Activated CD8-positive, alpha-beta memory T cell treated with anti-CD3 and anti-CD28 coated beads for 1 hour (primary cell): ENCODE measurements around the gene TC2N.
"Not testable (repeated sequence)": the region's sequence is repeated elsewhere in the genome, so short reads cannot be mapped to it uniquely, and the experiment has no call there.

Source experiments
- DNase-seq, 2 donors: peaks; one replicate each; pipeline ENCODE4 v3.0.0-alpha.2; 2020; ENCODE audit warnings: low read depth in 1 of 2; ENCODE audit errors: extremely low read depth in 1 of 2

Gene TC2N

GRCh38 chr14:91867316-91867988 is at the start of gene TC2N:
TC2N (minus strand) TSS chr14:91867536; CDS start chr14:91813769, 53,767 bp downstream.
- no peak for DNase-seq

DNA sequence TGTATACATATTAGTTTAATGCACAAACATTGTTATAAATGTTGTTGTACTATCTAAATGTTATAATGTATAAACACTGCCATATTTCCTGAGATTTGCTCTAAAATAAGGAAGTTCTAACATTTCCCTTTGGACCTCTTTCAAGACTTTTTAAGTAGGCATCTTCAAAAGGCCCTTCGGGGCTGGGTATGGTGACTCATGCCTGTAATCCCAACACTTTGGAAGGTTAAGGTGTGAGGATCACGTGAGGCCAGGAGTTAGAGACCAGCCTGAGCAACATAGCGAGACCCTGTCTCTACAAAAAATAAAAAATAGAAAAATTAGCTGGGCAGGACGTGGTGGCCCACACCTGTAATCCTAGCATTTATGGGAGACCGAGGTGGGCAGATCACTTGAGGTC is 44.7 kb upstream of the TC2N start:
- DNase-seq = no peak

DNA sequence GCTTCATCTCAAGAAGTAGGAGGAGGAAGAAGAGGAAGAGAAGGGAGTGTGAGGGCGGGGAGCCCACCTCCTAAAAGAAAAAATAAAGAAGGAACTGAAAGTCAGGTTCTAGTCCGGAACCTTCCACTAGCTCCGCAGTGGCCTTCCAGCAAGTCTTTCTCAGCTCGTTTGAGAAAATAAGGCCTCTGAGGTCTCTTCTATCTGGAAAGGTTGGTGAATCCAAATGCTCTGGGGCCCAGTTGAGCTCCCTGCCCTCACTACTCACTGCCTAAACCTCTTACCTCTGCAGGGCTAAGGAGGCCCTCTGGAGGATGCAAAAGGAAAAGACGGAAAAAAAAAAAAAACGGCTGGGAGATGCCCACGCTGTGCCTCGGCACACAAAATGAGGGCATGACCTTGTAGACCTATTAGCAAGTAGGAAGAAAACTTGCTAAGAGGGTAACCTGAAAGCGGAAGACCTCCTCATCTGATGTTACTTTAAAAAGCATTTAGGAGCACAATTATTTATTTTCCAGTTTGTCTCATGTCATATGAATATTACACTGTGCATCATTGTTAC is 44.2 kb upstream of the TC2N start:
- DNase-seq = no peak

GRCh38 chr14:91910196-91910595 is 42.9 kb upstream of the TC2N start:
- DNase-seq = no peak

GRCh38 chr14:91906374-91906773 is 39.0 kb upstream of the TC2N start:
- no peak for DNase-seq

GRCh38 chr14:91904956-91905645 is 37.8 kb upstream of the TC2N start:
- no peak for DNase-seq

GRCh38 chr14:91904483-91904882 is 37.1 kb upstream of the TC2N start:
- DNase-seq = no peak

- DNase-seq = no peak
These were observed 35.7 kb upstream of the TC2N start for GRCh38 chr14:91903070-91903469.

DNA sequence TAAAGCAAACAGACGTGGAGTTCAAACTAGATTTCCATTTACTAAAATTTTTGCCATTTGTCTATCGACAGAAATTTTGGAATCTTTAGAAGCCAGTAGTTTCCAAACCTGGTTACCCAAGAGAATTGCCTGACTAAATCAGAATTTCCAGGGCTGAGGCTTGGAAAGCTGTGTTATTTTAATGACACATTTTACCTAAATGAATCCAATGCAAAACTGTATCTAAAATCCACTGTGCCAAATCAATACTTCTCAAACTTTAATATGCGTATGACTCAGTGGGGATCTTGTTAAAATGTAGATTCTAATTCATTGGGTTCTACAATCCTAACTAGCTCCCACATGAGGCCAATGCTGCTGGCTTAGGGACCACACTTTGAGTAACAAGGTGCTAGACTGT is 35.0 kb upstream of the TC2N start:
- DNase-seq = no peak

DNA sequence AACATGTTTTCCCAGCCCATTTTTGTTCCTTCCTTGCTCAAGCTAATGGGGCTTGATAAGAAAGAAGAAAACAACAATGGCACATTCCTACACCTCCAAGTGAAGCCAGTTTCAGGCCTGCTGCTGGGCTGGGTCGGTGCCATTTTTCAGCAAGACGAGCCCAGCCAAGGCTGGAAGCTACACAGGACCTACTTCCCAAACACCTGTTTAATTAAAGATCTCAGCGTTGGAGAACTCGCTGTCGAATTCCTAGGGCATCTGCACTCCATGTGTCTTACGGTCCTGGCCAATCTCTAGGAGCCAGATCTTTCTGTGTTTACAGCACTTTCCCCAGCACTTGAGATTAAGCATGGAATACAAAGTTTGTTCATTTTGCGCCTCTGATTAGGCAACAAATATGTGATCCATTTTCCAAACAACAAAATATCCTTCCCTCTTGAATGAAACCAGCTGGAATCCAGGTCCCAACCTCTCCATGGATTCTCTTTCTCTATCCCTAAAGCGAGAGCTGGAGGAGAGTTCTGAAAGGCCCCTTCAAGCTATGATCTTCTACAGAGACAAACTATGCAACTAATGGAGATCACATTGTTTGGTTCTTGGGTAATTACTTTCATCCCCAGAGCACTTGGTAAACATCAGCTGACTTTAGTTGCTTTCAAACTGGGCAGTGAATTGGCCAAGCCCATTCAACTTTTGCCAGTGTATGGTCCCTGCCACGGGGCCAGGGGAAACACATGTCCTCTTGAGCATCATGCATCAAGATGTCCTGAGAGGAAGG is 34.3 kb upstream of the TC2N start:
- no peak for DNase-seq

- DNase-seq = no peak
These were observed 32.5 kb upstream of the TC2N start for GRCh38 chr14:91899806-91900205.

DNA sequence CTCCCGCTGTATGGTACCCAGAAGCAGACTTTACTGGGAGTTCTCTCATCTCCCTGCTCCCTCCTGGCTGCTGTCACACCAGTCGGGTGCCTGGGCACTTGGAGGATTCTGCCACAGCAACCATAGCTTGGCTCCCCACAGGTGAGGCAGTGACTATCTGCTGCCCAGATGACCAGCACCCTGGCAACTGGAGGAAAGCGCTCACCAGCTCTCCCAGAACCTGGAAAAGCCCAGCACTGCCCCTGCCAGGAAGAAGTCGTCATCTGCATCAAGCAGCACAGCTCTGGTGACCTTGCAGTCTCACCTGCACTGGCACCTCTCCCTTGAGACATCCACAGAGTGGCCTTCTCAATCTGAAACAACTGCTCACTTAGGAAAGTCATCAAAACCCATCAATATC is 31.9 kb upstream of the TC2N start:
- DNase-seq = no peak

GRCh38 chr14:91898372-91898771 is 31.0 kb upstream of the TC2N start:
- no peak for DNase-seq

DNA sequence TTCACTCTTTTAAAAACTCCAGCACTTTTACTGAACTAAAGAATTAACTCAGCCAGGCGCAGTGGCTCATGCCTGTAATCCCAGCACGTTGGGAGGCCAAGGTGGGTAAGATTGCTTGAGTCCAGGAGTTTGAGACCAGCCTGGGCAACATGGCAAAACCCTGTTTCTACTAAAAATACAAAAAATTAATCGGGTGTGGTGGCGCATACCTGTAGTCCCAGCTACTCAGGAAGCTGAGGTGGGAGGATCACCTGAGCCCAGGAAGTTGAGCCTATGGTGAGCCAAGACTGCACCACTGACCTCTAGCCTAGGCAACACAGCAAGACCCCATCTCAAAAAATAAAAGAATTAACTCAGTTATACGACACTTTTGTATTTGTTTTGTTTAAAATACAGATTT is 30.4 kb upstream of the TC2N start:
- not testable (repeated sequence) for DNase-seq

DNA sequence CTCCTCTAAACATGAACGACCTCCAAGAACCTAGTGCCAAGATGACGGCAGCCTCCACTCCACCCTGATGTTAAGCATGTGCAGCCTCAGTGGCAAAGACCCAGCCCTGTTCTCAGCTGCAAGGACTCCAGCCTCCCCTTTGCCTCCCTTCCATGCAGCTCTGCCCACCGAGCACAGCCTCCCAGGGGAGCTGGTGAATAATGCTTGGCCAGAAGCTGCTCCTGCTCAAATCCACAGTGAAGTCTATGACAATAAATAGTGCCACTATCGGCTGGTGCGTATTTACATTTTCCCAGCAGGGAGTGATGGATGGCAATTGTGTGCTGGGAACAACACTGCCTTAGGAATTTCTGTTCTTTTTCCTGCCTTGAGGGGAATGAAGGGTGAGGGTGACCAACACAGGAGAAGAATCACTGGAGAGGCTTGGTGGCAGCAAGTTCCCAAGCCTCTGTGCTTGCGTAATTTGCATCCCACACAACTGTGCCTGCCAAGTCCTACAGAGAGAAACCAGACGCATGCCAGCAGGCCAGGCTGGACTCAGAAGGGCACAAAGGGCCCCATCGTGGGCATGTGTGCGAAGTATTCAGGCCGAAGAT is 29.9 kb upstream of the TC2N start:
- DNase-seq = no peak

- DNase-seq = no peak
These were observed 29.1 kb upstream of the TC2N start for GRCh38 chr14:91896419-91896818.

- DNase-seq = no peak
These were observed 26.3 kb upstream of the TC2N start for GRCh38 chr14:91893669-91894068.

DNA sequence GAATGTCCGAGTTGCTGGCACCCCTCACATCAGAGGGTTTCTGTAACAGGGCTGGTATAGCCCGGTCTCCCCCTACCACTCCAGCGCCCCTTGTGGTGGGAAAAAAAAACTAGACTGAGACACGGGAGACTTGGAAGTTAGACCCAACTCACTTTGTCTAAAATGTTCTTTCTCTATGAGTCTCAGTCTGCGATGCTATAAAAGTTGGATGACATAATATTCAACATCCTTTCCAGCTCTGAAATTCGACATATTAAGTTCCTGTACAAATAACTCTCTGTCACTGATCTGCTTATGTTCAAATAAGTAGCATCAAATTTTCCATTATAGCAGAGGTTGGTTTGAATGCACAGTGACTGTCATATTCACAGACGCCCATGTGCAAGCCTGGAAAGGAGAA is 25.7 kb upstream of the TC2N start:
- no peak for DNase-seq

DNA sequence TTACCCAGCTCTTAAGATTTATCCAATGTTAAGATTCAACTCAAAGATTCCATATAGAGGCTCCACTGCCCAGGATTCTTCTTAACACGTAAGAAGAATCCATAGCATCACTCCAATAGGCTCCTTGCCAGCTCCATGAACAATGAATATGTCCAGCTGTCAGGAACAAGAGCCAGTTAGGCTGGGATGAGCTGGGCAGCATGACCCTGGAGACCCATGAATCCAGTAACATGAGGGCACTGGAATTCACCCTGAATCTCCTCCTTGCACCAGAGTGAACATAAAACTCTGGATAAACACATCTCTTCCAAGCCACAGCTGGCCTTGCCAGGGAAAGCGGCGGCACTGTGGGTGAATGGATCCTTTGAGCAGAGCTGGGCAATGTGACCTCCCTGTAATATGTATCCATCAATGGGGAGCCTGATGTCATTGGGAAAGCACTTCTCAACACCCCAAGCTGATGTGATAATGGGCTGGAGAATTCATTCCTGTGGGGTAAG is 24.4 kb upstream of the TC2N start:
- no peak for DNase-seq

- no peak for DNase-seq
These were observed 23.8 kb upstream of the TC2N start for GRCh38 chr14:91891101-91891500.

GRCh38 chr14:91890291-91890749 is 23.0 kb upstream of the TC2N start:
- no peak for DNase-seq
